Measurements from ENCODE around the gene CFAP97D1.

DNA sequence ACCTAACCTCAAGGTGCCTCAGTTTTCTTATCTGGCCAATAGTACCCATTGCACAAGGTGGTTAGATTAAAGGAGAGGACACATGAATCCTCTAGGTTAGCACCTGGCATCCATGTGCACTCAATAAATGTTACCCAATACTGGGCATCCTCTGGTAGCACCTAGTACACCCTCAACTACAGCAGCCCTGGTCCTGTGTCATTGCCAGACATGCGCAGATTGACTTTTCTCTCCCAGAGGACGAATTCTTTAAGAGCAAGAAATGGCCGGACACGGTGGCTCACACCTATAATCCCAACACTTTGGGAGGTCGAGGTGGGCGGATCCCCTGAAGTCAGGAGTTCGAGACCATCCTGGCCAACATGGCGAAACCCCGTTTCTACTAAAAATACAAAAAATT is 8.8 kb upstream of the CFAP97D1 start:
- TF ChIP-seq EZH2phosphoT487 (IDR thresholded peaks at IDR 0.05; ENCODE audit: insufficient read depth, low read depth) (no peak), EZH2 (IDR thresholded peaks at IDR 0.05; ENCODE audit: insufficient read depth, poor library complexity, severe bottlenecking) (no peak)

Measured in GM23248 (cell line).